B cell (primary cell): ENCODE measurements around the gene GNE. TPM values are rescaled to one million over a fixed set of nuclear protein-coding genes. Genes with fewer than 3 reads are reported as not detected.

Experiments used
- ATAC-seq: fragments of 200-7000 bp; cut with Tn5 transposase; one replicate; pipeline ENCODE4 v1.10.0; 2021; ENCODE audit warnings: low read depth, mild to moderate bottlenecking, moderate number of reproducible peaks, moderate library complexity
- CTCF ChIA-PET: fragments of 350-600 bp; sonication (Branson Sonifier 250); formaldehyde crosslinking; loops from one replicate; lab custom pipeline; 2021; ENCODE audit warnings: antibody characterized with exemption, inconsistent platforms; lab: Charles Lee
- POLR2A ChIA-PET: fragments of 350-600 bp; sonication (Branson Sonifier 250); formaldehyde crosslinking; loops from one replicate; lab custom pipeline; 2021; ENCODE audit warnings: antibody characterized with exemption; lab: Charles Lee
- DNase-seq: peaks from one replicate; pipeline ENCODE4 v3.0.0; 2013
- H2AFZ ChIP-seq: 2 replicates; pipeline ENCODE4 v1.6.1; 2012; ENCODE audit warnings: mild to moderate bottlenecking, low read depth, low read length; ENCODE audit not compliant: insufficient read depth, poor library complexity, severe bottlenecking
- H3K27ac ChIP-seq, 2 donors: 1 replicate in 1 of 2; 2 replicates in 1 of 2; pipeline ENCODE4 v1.5.1; 2012 to 2013; ENCODE audit warnings: low read length in 2 of 2, mild to moderate bottlenecking in 2 of 2, moderate library complexity in 1 of 2
- H3K27me3 ChIP-seq, 4 experiments: fragments of 200-600 bp in 1 of 4; sonication (generic) in 1 of 4; replicated peaks in 1 of 4; 1 replicate in 2 of 4; 2 replicates in 2 of 4; pipeline versions ENCODE4 v1.6.1 to v1.7.0; 2013 to 2016; ENCODE audit warnings: low read length in 3 of 4, mild to moderate bottlenecking in 2 of 4, mixed read lengths in 1 of 4, moderate library complexity in 1 of 4; ENCODE audit not compliant: insufficient read depth in 4 of 4, control insufficient read depth in 3 of 4; ENCODE audit errors: control extremely low read depth in 1 of 4
- H3K36me3 ChIP-seq, 2 experiments: replicated peaks in 1 of 2; 1 replicate in 1 of 2; 2 replicates in 1 of 2; pipeline versions ENCODE4 v1.6.1 to v1.7.1; 2013; ENCODE audit warnings: low read length in 1 of 2; ENCODE audit not compliant: insufficient read depth in 2 of 2, control insufficient read depth in 1 of 2; ENCODE audit errors: control extremely low read depth in 1 of 2, extremely low read depth in 1 of 2
- H3K4me1 ChIP-seq, 2 donors: fragments of 200-600 bp in 1 of 2; sonication (generic) in 1 of 2; 1 replicate in 1 of 2; 2 replicates in 1 of 2; pipeline versions ENCODE4 v1.5.1 to v1.6.1; 2013 to 2017; ENCODE audit warnings: low read length in 2 of 2; ENCODE audit not compliant: control insufficient read depth in 2 of 2, insufficient read depth in 2 of 2
- H3K4me2 ChIP-seq: replicated peaks from 2 replicates; pipeline ENCODE3; 2012; ENCODE audit warnings: mild to moderate bottlenecking, low read depth, low read length; ENCODE audit not compliant: poor library complexity, severe bottlenecking
- H3K4me3 ChIP-seq, 5 experiments: fragments of 200-600 bp in 1 of 5; sonication (generic) in 1 of 5; 1 replicate in 3 of 5; 2 replicates in 2 of 5; pipeline versions ENCODE4 v1.5.1 to v1.7.0; 2011 to 2016; ENCODE audit warnings: low read length in 4 of 5, mild to moderate bottlenecking in 4 of 5, low read depth in 2 of 5, control low read depth in 1 of 5, moderate library complexity in 1 of 5; ENCODE audit not compliant: insufficient read depth in 1 of 5; ENCODE audit errors: control extremely low read depth in 1 of 5, extremely low read depth in 1 of 5
- H3K79me2 ChIP-seq: fragments of 200-600 bp; sonication (generic); one replicate; pipeline ENCODE4 v1.6.0; 2016; ENCODE audit warnings: low read length; ENCODE audit not compliant: control insufficient read depth, insufficient read depth
- H3K9ac ChIP-seq: fragments of 200-600 bp; sonication (generic); 2 replicates; pipeline ENCODE4 v1.6.1; 2017; ENCODE audit warnings: mild to moderate bottlenecking, low read length, moderate library complexity
- H3K9me3 ChIP-seq, 3 donors: one replicate each; pipeline versions ENCODE4 v1.6.1 to v1.7.1; 2013; ENCODE audit warnings: low read length in 2 of 3; ENCODE audit not compliant: control insufficient read depth in 2 of 3, insufficient read depth in 1 of 3; ENCODE audit errors: control extremely low read depth in 1 of 3
- H4K20me1 ChIP-seq: 2 replicates; pipeline ENCODE4 v1.6.0; 2012; ENCODE audit warnings: mild to moderate bottlenecking, low read length; ENCODE audit not compliant: insufficient read depth, control insufficient read depth, poor library complexity, severe bottlenecking
- H3K27ac Mint-ChIP-seq: one replicate; pipeline ENCODE4 v1.8.0; 2021; ENCODE audit warnings: mixed read lengths
- H3K27me3 Mint-ChIP-seq: one replicate; pipeline ENCODE4 v1.8.0; 2021; ENCODE audit warnings: mixed read lengths
- H3K4me1 Mint-ChIP-seq: one replicate; pipeline ENCODE4 v1.8.0; 2021; ENCODE audit warnings: mixed read lengths
- H3K4me3 Mint-ChIP-seq: one replicate; pipeline ENCODE4 v1.8.0; 2021; ENCODE audit warnings: mixed read lengths
- H3K9me3 Mint-ChIP-seq: one replicate; pipeline ENCODE4 v1.8.0; 2022; ENCODE audit warnings: mixed read lengths; ENCODE audit not compliant: insufficient read depth
- CTCF ChIP-seq: fragments of 200-600 bp; IDR thresholded peaks from one replicate; pipeline ENCODE4 v1.8.0; 2022; ENCODE audit warnings: antibody characterized with exemption, mild to moderate bottlenecking
- EZH2 ChIP-seq: IDR thresholded peaks from 2 replicates; pipeline ENCODE4 v1.6.1; 2012; ENCODE audit warnings: borderline replicate concordance, low read depth, mild to moderate bottlenecking, moderate library complexity, low read length; ENCODE audit not compliant: insufficient read depth, poor library complexity, severe bottlenecking
- WGBS: methylation state at CpG from one replicate; pipeline ENCODE4 v1.1.5; 2013; ENCODE audit warnings: missing lambda C conversion rate; ENCODE audit not compliant: insufficient coverage; 5-methylcytosine and 5-hydroxymethylcytosine counted together
- intact Hi-C: fragments of 100-400 bp; cut with micrococcal nuclease; formaldehyde crosslinking; loops from one replicate; pipeline ENCODE4 v1.10.0; 2022
- polyA plus RNA-seq: library from polyadenylated mRNA; depleted of rRNA; stranded (reverse); fragments of >200 nt; gene quantifications from 2 replicates; pipeline ENCODE4 v1.2.3, GENCODE V29; 2012
- total RNA-seq, 2 donors: library from RNA; stranded (reverse); fragments of 120-200 nt in 1 of 2; gene quantifications; 1 replicate in 1 of 2; 2 replicates in 1 of 2; pipeline versions ENCODE4 v1.2.3 to v1.2.4, GENCODE V29; 2013 to 2022

Gene GNE
- total and polyA plus RNA-seq, 2 donors (not counting 1 experiment from before 2014, with no cell fraction given) = 8.3 to 20.6 TPM

GRCh38 chr9:36293918-36294317 is 35.7 kb upstream of the GNE start:
- H3K4me2 ChIP-seq = no peak overlapping the region
- no peak overlapping the region for H2AFZ ChIP-seq
- no peaks in the 10 kb centered on the region for H3K36me3 ChIP-seq
- ChIA-PET CTCF (no interaction called here), POLR2A (no interaction called here)
- intact Hi-C loops = no loop called here
- no peak for TF ChIP-seq CTCF
- no peak for TF ChIP-seq EZH2
- no peak overlapping the region for H3K9ac ChIP-seq
- H3K27ac Mint-ChIP-seq = no peak overlapping the region
- H3K79me2 ChIP-seq = no peaks in the 10 kb centered on the region
- no peaks in the 10 kb centered on the region for H3K9me3 ChIP-seq
- H3K4me1 ChIP-seq = no peaks in the 10 kb centered on the region
- no peaks in the 10 kb centered on the region for H3K27me3 ChIP-seq
- no peaks in the 10 kb centered on the region for H3K4me1 Mint-ChIP-seq
- WGBS = 94% methylated on average over 5 of the region's 5 CpGs
- no peak overlapping the region for H3K4me3 Mint-ChIP-seq
- no peaks in the 10 kb centered on the region for H4K20me1 ChIP-seq
- no peaks in the 10 kb centered on the region for H3K9me3 Mint-ChIP-seq
- no peak overlapping the region for H3K27ac ChIP-seq
- no peak for ATAC-seq
- H3K4me3 ChIP-seq = no peak overlapping the region
- DNase-seq = no peak
- H3K27me3 Mint-ChIP-seq = no peaks in the 10 kb centered on the region

- Mint-ChIP-seq H3K4me1 (no peaks in the 10 kb centered on the region), H3K4me3 (no peak overlapping the region), H3K27me3 (no peaks in the 10 kb centered on the region), H3K27ac (no peak overlapping the region), H3K9me3 (no peaks in the 10 kb centered on the region)
- ATAC-seq (no peak), DNase-seq (no peak)
- no peaks in the 10 kb centered on the region for H3K4me1 ChIP-seq
- no peaks in the 10 kb centered on the region for H3K27me3 ChIP-seq
- ChIA-PET CTCF (no interaction called here), POLR2A (no interaction called here)
- no peak overlapping the region for H3K4me3 ChIP-seq
- no peaks in the 10 kb centered on the region for H4K20me1 ChIP-seq
- WGBS = 94% methylated on average over 7 of the region's 7 CpGs
- H3K9me3 ChIP-seq = no peaks in the 10 kb centered on the region
- no peak for TF ChIP-seq CTCF
- no peak for TF ChIP-seq EZH2
- H3K4me2 ChIP-seq = no peak overlapping the region
- no peak overlapping the region for H3K9ac ChIP-seq
- H3K79me2 ChIP-seq = no peaks in the 10 kb centered on the region
- no peak overlapping the region for H3K27ac ChIP-seq
- no peaks in the 10 kb centered on the region for H3K36me3 ChIP-seq
- intact Hi-C loops = no loop called here
- H2AFZ ChIP-seq = no peak overlapping the region
Observed at GRCh38 chr9:36293171-36293570, 34.9 kb upstream of the GNE start.
